ENCODE results near the gene CFAP77.

Gene CFAP77

GRCh38 chr9:132517815-132518550, 108.0 kb downstream of the CFAP77 start:
- DNase-seq (ENCODE audit: low read depth), result no peak

- DNase-seq (ENCODE audit: low read depth), result no peak
Observed at GRCh38 chr9:132518626-132519025, 108.6 kb downstream of the CFAP77 start.

GRCh38 chr9:132519033-132519432, 109.0 kb downstream of the CFAP77 start:
- DNase-seq (ENCODE audit: low read depth), result no peak

- DNase-seq (ENCODE audit: low read depth), result no peak
Observed at GRCh38 chr9:132520612-132521011, 110.6 kb downstream of the CFAP77 start.

- DNase-seq (ENCODE audit: low read depth), result no peak
Observed at GRCh38 chr9:132525308-132526023, 115.5 kb downstream of the CFAP77 start.

- no peak for DNase-seq (ENCODE audit: low read depth)
Observed at GRCh38 chr9:132531195-132531594, 121.2 kb downstream of the CFAP77 start.

GRCh38 chr9:132531710-132532570, 121.9 kb downstream of the CFAP77 start:
- no peak for DNase-seq (ENCODE audit: low read depth)

GRCh38 chr9:132534832-132535231, 124.8 kb downstream of the CFAP77 start:
- no peak for DNase-seq (ENCODE audit: low read depth)

GRCh38 chr9:132536124-132536523, 126.1 kb downstream of the CFAP77 start:
- DNase-seq (ENCODE audit: low read depth), result no peak

- no peak for DNase-seq (ENCODE audit: low read depth)
Observed at GRCh38 chr9:132537352-132537751, 127.3 kb downstream of the CFAP77 start.

GRCh38 chr9:132538071-132538470, 128.1 kb downstream of the CFAP77 start:
- DNase-seq (ENCODE audit: low read depth), result no peak

- DNase-seq (ENCODE audit: low read depth), result no peak
Observed at GRCh38 chr9:132539096-132539495, 129.1 kb downstream of the CFAP77 start.

- no peak for DNase-seq (ENCODE audit: low read depth)
Observed at GRCh38 chr9:132541051-132541450, 131.0 kb downstream of the CFAP77 start.

- no peak for DNase-seq (ENCODE audit: low read depth)
Observed at GRCh38 chr9:132541870-132542830, 132.1 kb downstream of the CFAP77 start.

- DNase-seq (ENCODE audit: low read depth), result no peak
Observed at GRCh38 chr9:132543251-132543650, 133.2 kb downstream of the CFAP77 start.

- DNase-seq (ENCODE audit: low read depth), result no peak
Observed at GRCh38 chr9:132543960-132544359, 133.9 kb downstream of the CFAP77 start.

GRCh38 chr9:132545578-132545977, 135.6 kb downstream of the CFAP77 start:
- DNase-seq (ENCODE audit: low read depth), result no peak

GRCh38 chr9:132546148-132547051, 136.4 kb downstream of the CFAP77 start:
- peak; percentile 26 for DNase-seq (ENCODE audit: low read depth)

GRCh38 chr9:132547052-132547431, 137.0 kb downstream of the CFAP77 start:
- no peak for DNase-seq (ENCODE audit: low read depth)

GRCh38 chr9:132547436-132547835, 137.4 kb downstream of the CFAP77 start:
- no peak for DNase-seq (ENCODE audit: low read depth)
